GM21423 (cell line): ENCODE data around the gene AKR1D1.
"Not testable (repeated sequence)": the region's sequence is repeated elsewhere in the genome, so short reads cannot be mapped to it uniquely, and the experiment has no call there.

Experiments used
- ATAC-seq: cut with Tn5 transposase; IDR thresholded peaks from one replicate; pipeline ENCODE4 v1.9.1; 2021; ENCODE audit warnings: mild to moderate bottlenecking, moderate library complexity; ENCODE audit not compliant: unreplicated experiment

The AKR1D1 gene

GRCh38 chr7:138072726-138073125 is 3.5 kb upstream of the AKR1D1 start:
- no peak for ATAC-seq

- ATAC-seq: no peak
Measured at GRCh38 chr7:138074121-138074520, 2.1 kb upstream of the AKR1D1 start.

- no peak for ATAC-seq
Measured at GRCh38 chr7:138074540-138074939, 1.7 kb upstream of the AKR1D1 start.

- ATAC-seq: no peak
Measured at GRCh38 chr7:138075350-138075749, 909 bp upstream of the AKR1D1 start.

GRCh38 chr7:138075786-138076185 is 473 bp upstream of the AKR1D1 start:
- not testable (repeated sequence) for ATAC-seq

- ATAC-seq: no peak
Measured at GRCh38 chr7:138077809-138078208, 1.6 kb downstream of the AKR1D1 start.

- no peak for ATAC-seq
Measured at GRCh38 chr7:138079137-138079536, 2.9 kb downstream of the AKR1D1 start.

- ATAC-seq: no peak
Measured at GRCh38 chr7:138081868-138082267, 5.6 kb downstream of the AKR1D1 start.

- no peak for ATAC-seq
Measured at GRCh38 chr7:138083859-138084258, 7.6 kb downstream of the AKR1D1 start.

GRCh38 chr7:138086563-138087270 is 10.5 kb downstream of the AKR1D1 start:
- no peak for ATAC-seq

GRCh38 chr7:138089080-138089901 is 13.0 kb downstream of the AKR1D1 start:
- ATAC-seq: no peak

GRCh38 chr7:138091032-138091431 is 14.8 kb downstream of the AKR1D1 start:
- ATAC-seq: no peak

GRCh38 chr7:138091840-138092239 is 15.6 kb downstream of the AKR1D1 start:
- not testable (repeated sequence) for ATAC-seq

- ATAC-seq: no peak
Measured at GRCh38 chr7:138092486-138093028, 16.3 kb downstream of the AKR1D1 start.

- no peak for ATAC-seq
Measured at GRCh38 chr7:138095972-138096935, 20.0 kb downstream of the AKR1D1 start.

- no peak for ATAC-seq
Measured at GRCh38 chr7:138097064-138097741, 20.9 kb downstream of the AKR1D1 start.

- no peak for ATAC-seq
Measured at GRCh38 chr7:138099813-138100212, 23.6 kb downstream of the AKR1D1 start.

GRCh38 chr7:138105221-138105620 is 29.0 kb downstream of the AKR1D1 start:
- ATAC-seq: no peak

- no peak for ATAC-seq
Measured at GRCh38 chr7:138115047-138115446, 38.8 kb downstream of the AKR1D1 start.

GRCh38 chr7:138116141-138116540 is 39.9 kb downstream of the AKR1D1 start:
- ATAC-seq: no peak
